Muscle of leg (tissue), 11 donors: ENCODE measurements around the gene SAMD4A. TPM values are rescaled to one million over a fixed set of nuclear protein-coding genes. Genes with fewer than 3 reads are reported as not detected.
"Not testable (repeated sequence)": the region's sequence is repeated elsewhere in the genome, so short reads cannot be mapped to it uniquely, and the experiment has no call there.

Experiments used
- DNase-seq: peaks from one replicate; pipeline ENCODE4 v3.0.0; 2013
- H3K27ac ChIP-seq: one replicate; pipeline ENCODE4 v1.5.1; 2013; ENCODE audit warnings: mild to moderate bottlenecking, low read length, control low read depth
- H3K27me3 ChIP-seq: one replicate; pipeline ENCODE4 v1.6.1; 2013; ENCODE audit warnings: low read length; ENCODE audit not compliant: control insufficient read depth, insufficient read depth
- H3K36me3 ChIP-seq: one replicate; pipeline ENCODE4 v1.6.1; 2013; ENCODE audit warnings: low read length; ENCODE audit not compliant: control insufficient read depth, insufficient read depth
- H3K4me1 ChIP-seq: one replicate; pipeline ENCODE4 v1.6.1; 2013; ENCODE audit warnings: low read length; ENCODE audit not compliant: control insufficient read depth, insufficient read depth
- H3K4me3 ChIP-seq: one replicate; pipeline ENCODE4 v1.5.1; 2013; ENCODE audit warnings: low read length, control low read depth
- H3K9me3 ChIP-seq: replicated peaks from 2 replicates; pipeline ENCODE4 v1.6.1; 2013; ENCODE audit warnings: low read depth, low read length; ENCODE audit not compliant: control insufficient read depth
- WGBS: methylation state at CpG from one replicate; pipeline ENCODE4 v1.1.5; 2013; ENCODE audit warnings: missing lambda C conversion rate; ENCODE audit not compliant: insufficient coverage; 5-methylcytosine and 5-hydroxymethylcytosine counted together
- polyA plus RNA-seq, 8 donors: library from polyadenylated mRNA; unstranded; fragments of 120-200 nt; gene quantifications; one replicate each; pipeline versions ENCODE4 v1.2.1 to v1.2.3, GENCODE V29; 2013; ENCODE audit warnings: inconsistent platforms in 1 of 8, low replicate concordance in 1 of 8; ENCODE audit not compliant: insufficient read length in 8 of 8, insufficient read depth in 1 of 8
- total RNA-seq: library from RNA; stranded (reverse); fragments of 120-200 nt; gene quantifications from one replicate; pipeline ENCODE4 v1.2.4, GENCODE V29; 2013

Gene SAMD4A
- total and polyA plus RNA-seq, 9 donors, result 39.5 to 74.1 (median 52.8) TPM

DNA sequence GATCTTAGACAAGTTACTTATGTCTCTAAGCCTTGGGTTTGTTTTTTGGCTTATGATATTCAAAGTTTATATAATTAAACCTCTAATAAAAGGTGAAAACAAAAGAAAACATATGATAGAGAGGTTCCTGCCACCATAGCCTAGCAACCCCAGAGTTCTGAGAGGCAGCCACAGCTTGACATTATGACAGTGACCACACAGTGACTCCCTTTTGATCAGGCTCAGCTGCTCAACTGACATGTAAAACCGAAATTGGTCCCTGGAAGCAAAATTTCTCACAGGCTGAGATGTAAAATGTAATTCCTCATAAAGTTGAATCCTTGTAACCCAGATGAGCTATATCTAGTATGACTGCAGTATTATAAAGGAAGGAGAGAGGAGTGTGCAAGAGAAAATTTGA lies 227.2 kb downstream of the SAMD4A start:
- peaks cover 23% of the 10 kb centered on the region for H3K36me3 ChIP-seq
- no peak overlapping the region for H3K4me3 ChIP-seq
- peaks cover 2% of the 10 kb centered on the region for H3K27me3 ChIP-seq
- no peaks in the 10 kb centered on the region for H3K4me1 ChIP-seq
- no CpG with 5 or more reads among the region's 1 CpG for WGBS
- DNase-seq, result no peak
- no peak overlapping the region for H3K27ac ChIP-seq
- peaks cover 7% of the 10 kb centered on the region for H3K9me3 ChIP-seq

DNA sequence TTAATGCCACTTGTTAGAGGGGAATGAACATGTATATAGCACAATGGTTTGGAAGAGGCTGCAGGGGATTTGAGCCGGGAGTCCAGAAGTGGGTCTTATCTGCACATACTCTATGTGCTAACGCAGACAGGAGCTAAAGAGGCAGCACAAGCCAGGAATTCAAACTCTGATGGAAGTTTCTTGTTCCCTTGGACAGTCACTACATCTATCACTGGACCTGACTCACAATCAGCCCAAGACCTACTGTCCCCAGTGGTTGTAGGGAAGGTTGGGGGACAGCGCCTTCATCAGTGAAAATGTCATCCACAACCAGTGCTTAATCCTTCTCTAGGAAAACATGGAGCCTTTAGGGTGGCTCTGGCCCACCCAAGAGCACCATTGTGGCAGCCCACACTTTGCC lies 227.9 kb downstream of the SAMD4A start:
- DNase-seq, result no peak
- Histone ChIP-seq H3K4me1 (no peaks in the 10 kb centered on the region), H3K9me3 (peaks cover 7% of the 10 kb centered on the region), H3K36me3 (peaks cover 18% of the 10 kb centered on the region), H3K27ac (no peak overlapping the region), H3K4me3 (no peak overlapping the region), H3K27me3 (peaks cover 2% of the 10 kb centered on the region)
- WGBS, result no CpG with 5 or more reads among the region's 3 CpGs

DNA sequence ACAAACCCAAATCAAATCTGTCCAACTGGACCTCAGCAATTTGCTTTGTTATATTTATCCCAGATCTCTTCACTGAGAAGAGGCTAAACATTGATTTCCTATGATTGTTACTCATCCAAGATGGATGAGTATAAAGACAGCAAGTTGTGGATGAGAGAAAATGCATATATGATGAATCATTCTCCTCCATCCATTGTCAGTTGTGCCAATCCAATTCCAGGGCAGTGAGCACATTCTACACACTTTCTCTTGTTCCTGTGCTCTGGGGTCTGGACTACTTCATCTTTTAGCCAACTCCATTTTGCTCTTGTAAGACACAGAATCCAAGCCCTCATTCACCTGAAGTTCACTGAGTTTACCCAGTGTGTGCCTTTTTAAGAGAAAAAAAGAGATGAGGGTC lies 230.0 kb downstream of the SAMD4A start:
- H3K4me3 ChIP-seq, result no peak overlapping the region
- peaks cover 2% of the 10 kb centered on the region for H3K27me3 ChIP-seq
- peaks cover 7% of the 10 kb centered on the region for H3K9me3 ChIP-seq
- H3K4me1 ChIP-seq, result no peaks in the 10 kb centered on the region
- H3K27ac ChIP-seq, result no peak overlapping the region
- no peak for DNase-seq
- H3K36me3 ChIP-seq, result peaks cover 5% of the 10 kb centered on the region

DNA sequence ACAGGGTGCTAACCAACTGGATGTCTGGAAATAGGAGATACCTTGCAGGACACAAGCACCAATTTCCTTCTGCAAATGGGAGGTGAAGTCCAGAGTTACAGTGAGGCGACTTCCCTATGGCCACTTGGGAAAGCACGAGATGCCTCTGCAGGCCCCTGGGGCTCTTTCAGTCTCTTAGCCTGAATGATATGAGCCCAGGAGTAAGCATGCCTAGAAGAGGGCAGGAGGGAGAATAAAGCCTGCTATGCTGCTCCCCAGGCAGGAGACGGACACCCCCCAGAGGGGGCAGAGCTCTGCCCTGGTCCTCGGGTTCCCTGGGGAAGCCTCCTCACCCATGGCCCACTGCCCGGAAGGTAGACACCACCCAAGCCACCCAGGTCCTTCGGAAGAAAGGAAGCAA lies 230.6 kb downstream of the SAMD4A start:
- WGBS, result 82% methylated on average over 6 of the region's 6 CpGs
- no peaks in the 10 kb centered on the region for H3K4me1 ChIP-seq
- peaks cover 7% of the 10 kb centered on the region for H3K9me3 ChIP-seq

DNA sequence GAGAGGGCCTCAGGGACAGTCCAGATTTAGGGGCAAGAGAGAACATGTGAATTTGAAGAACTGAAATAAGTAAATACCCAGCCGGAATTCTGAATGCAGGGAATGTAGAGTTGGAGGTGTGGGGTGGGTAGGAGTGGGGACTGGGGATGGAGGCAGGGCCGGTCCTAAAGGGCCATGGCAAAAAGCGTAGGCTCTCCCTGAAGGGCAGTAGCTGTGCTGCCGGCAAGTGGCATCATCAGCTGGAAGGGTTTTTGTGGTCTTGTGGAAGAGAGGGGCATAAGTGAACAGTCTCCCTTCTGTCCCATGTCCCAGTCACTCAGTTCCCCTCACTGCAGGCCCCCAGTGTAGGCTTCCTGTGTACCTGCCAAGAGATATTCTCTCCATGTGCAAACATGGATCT lies 231.1 kb downstream of the SAMD4A start:
- WGBS, result 45% methylated on average over 1 of the region's 4 CpGs
- no peak for DNase-seq
- H3K4me3 ChIP-seq, result no peak overlapping the region

More for the DNA sequence above, 230.6 kb downstream of the SAMD4A start:
- Histone ChIP-seq H3K27ac (no peak overlapping the region), H3K27me3 (peaks cover 2% of the 10 kb centered on the region), H3K4me3 (no peak overlapping the region), H3K36me3 (no peaks in the 10 kb centered on the region)
- no peak for DNase-seq

DNA sequence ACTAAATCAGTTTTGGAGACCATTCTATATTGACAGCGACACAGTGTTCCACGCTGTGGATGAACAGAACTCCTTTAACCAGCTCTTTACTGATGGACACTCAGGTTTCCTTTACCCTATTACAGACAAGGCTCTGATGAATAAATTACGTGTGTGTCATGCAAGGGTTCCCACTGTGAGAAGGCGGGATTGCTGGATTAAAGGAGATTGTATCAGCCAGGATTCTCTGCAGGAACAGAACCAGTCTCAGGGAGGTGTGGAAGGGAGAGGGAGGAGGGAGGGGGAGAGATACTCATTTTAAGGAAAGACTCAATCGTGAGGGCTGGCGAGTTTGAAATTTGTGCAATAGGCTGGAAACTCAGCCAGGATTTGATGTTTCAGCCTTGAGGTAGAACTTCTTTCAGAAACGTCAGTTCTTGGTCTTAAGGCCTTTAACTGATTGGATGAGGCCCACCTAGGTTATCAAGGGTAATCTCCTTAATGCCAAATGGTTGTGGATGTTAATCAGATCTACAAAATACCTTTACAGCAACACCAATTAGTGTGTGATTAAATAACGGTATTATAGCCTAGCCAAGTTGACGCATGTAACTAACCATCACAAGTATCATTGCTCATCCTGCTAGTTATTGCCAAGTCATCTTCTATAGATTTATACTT lies 231.7 kb downstream of the SAMD4A start:
- Histone ChIP-seq H3K9me3 (peaks cover 7% of the 10 kb centered on the region), H3K4me3 (no peak overlapping the region), H3K27me3 (peaks cover 2% of the 10 kb centered on the region), H3K4me1 (peaks cover 5% of the 10 kb centered on the region), H3K27ac (no peak overlapping the region), H3K36me3 (no peaks in the 10 kb centered on the region)
- WGBS, result 74% methylated on average over 6 of the region's 9 CpGs
- DNase-seq, result no peak

More for the DNA sequence above, 231.1 kb downstream of the SAMD4A start:
- H3K36me3 ChIP-seq, result no peaks in the 10 kb centered on the region
- peaks cover 2% of the 10 kb centered on the region for H3K27me3 ChIP-seq
- no peak overlapping the region for H3K27ac ChIP-seq
- peaks cover under 1% of the 10 kb centered on the region for H3K4me1 ChIP-seq
- peaks cover 7% of the 10 kb centered on the region for H3K9me3 ChIP-seq

DNA sequence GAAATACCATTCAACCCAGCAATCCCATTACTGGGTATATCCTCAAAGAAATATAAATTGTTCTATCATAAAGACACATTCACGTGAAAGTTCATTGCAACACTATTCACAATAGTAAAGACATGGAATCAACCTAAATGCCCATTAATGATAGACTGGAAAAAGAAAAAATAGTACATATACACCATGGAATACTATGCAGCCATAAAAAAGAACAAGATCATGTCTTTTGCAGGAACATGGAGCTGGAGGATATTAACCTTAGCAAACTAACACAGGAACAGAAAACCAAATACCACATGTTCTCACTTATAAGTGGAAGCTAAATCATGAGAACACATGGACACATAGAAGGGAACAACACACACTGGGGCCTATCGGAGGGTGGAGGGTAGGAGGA lies 234.6 kb downstream of the SAMD4A start:
- no CpG with 5 or more reads among the region's 2 CpGs for WGBS
- not testable (repeated sequence) for H3K4me3 ChIP-seq, H3K27me3 ChIP-seq, H3K36me3 ChIP-seq, H3K9me3 ChIP-seq, H3K27ac ChIP-seq, DNase-seq
- H3K4me1 ChIP-seq, result peaks cover 17% of the 10 kb centered on the region

DNA sequence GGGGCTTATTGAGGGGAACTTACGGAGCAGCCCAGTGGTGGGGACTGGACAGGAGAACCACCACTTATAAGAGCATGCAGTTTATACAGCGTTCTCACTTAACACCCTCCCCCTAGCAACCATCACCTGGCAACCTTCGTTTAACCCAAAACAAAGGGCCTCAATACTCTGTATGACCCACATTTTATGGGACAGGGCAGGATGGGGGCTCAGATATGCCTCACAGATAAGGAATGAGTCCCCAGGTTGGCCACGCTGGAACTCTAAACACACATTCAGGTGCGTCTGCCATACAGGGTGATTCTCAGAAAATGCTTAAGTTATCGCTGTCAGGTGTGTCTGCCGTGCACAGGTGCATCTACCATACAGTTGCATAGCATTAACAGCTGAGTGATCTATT lies 236.5 kb downstream of the SAMD4A start:
- H3K4me3 ChIP-seq, result no peak overlapping the region
- no peaks in the 10 kb centered on the region for H3K9me3 ChIP-seq
- no peak for DNase-seq
- H3K36me3 ChIP-seq, result no peaks in the 10 kb centered on the region
- peaks cover 17% of the 10 kb centered on the region for H3K4me1 ChIP-seq
- H3K27me3 ChIP-seq, result peaks cover 2% of the 10 kb centered on the region
- H3K27ac ChIP-seq, result no peak overlapping the region
- 57% methylated on average over 6 of the region's 7 CpGs for WGBS

DNA sequence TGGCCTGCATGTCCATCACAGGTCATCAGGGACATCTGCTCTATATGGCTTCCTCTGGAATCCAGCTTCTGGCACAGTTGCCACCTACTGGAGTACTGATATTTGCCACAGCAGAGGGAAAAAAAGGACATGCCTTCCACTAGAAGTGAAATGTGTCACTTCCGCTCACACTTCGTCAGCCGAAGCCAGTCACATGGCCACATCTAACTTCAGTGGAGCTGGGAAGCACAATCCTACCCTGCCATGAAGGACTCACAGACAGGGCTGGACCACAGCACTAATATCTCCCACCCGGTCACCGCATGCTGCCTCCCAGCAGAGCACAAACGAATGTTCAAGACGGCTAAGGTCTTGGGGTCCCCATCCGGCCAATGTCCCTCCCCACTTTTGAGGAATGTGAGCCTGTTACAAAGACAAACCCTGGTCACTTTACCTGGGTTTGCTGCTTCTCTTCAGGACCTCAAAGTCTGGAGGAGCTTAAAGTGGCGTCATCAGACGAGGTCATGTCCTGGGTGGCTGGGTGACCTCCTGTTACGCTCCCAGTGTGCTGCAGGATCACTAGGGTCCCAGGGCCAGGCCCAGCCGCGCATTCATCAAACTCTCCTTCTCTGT lies 237.1 kb downstream of the SAMD4A start:
- WGBS, result 79% methylated on average over 13 of the region's 13 CpGs
- Histone ChIP-seq H3K4me3 (no peak overlapping the region), H3K27me3 (peaks cover 2% of the 10 kb centered on the region), H3K36me3 (no peaks in the 10 kb centered on the region), H3K4me1 (peaks cover 17% of the 10 kb centered on the region), H3K27ac (no peak overlapping the region), H3K9me3 (no peaks in the 10 kb centered on the region)
- DNase-seq, result no peak

DNA sequence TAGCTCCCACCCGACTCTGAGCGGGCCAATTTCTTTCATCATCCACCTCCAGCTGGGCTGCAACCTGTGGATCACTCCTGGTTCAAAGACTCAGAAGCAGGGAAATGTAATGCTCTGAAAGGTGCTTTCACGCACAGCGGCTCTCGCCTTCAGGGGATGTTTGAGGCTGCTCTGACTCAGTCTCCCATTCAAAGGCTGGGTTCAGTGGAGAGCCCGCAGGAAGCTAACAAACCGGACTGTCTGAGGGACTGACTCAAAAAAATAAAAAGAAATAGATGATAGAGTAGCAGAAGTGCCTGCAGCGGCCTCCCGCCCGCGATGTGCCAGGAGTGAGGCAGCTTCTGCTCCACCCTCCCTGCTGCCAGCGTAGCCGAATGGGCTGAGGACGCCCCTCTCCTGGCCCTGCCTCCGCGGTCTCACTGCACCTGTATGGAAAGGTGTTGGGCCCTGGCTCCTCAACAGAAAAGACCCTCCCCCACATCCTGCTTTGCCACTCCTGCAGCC lies 237.7 kb downstream of the SAMD4A start:
- no peaks in the 10 kb centered on the region for H3K36me3 ChIP-seq
- WGBS, result 71% methylated on average over 8 of the region's 16 CpGs
- peaks cover 2% of the 10 kb centered on the region for H3K27me3 ChIP-seq
- DNase-seq, result no peak
- H3K4me3 ChIP-seq, result no peak overlapping the region
- H3K9me3 ChIP-seq, result no peaks in the 10 kb centered on the region
- peaks cover 17% of the 10 kb centered on the region for H3K4me1 ChIP-seq
- H3K27ac ChIP-seq, result no peak overlapping the region
